ENCODE data around the gene CCDC78.

The CCDC78 gene

DNA sequence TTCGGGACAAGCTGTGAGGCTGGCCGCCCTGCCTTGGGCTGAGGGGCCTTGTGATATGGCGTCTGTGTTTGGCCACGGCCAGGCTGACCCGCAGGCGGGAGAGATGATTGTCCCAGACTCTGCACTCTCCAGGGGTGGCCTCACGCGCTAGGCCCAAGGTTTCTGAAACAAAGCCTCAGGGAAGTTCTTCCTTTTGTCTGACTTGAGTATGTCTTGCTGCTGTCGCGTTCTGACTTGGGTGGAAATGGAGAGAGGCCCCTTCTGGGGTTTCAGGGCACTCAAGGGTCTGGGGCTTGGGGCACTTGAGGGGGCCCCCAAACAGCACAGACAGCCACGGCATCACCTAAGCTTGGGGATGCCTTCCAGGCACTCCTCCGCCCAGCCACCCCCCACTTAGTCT lies 15.2 kb downstream of the CCDC78 start:
- H3K36me3 ChIP-seq (ENCODE audit: insufficient read depth, low read length), result no peaks in the 10 kb centered on the region
- H2AFZ ChIP-seq (ENCODE audit: low read length), result no peak overlapping the region
- no peaks in the 10 kb centered on the region for H3K4me1 ChIP-seq (ENCODE audit: insufficient read depth, low read length, poor library complexity, severe bottlenecking)
- no peak overlapping the region for H3K9ac ChIP-seq (ENCODE audit: low read depth, low read length, poor library complexity, severe bottlenecking)
- TF ChIP-seq CTCF (conservative IDR thresholded peaks at IDR 0.05; ENCODE audit: low read length) (no peak), EZH2phosphoT487 (IDR thresholded peaks at IDR 0.05; ENCODE audit: borderline replicate concordance) (no peak)
- no peak overlapping the region for H3K4me3 ChIP-seq (ENCODE audit: low read length, poor library complexity, severe bottlenecking)
- no peaks in the 10 kb centered on the region for H3K9me3 ChIP-seq (ENCODE audit: insufficient read depth, low read depth, low read length)
- no peak overlapping the region for H3K4me2 ChIP-seq (ENCODE audit: low read depth, low read length, poor library complexity, severe bottlenecking)
- no peaks in the 10 kb centered on the region for H3K27me3 ChIP-seq (ENCODE audit: insufficient read depth, low read length, poor library complexity, severe bottlenecking)
- no peaks in the 10 kb centered on the region for H3K79me2 ChIP-seq (ENCODE audit: insufficient read depth, low read length)
- no peaks in the 10 kb centered on the region for H4K20me1 ChIP-seq (ENCODE audit: insufficient read depth, low read length, poor library complexity, severe bottlenecking)
- no peaks in the 10 kb centered on the region for H3F3A ChIP-seq (ENCODE audit: low read depth)
- H3K9me2 ChIP-seq (replicated peaks; ENCODE audit: low read depth, low read length), result no peaks in the 10 kb centered on the region

- Histone ChIP-seq H3K27me3 (ENCODE audit: insufficient read depth, low read length, poor library complexity, severe bottlenecking) (no peaks in the 10 kb centered on the region), H4K20me1 (ENCODE audit: insufficient read depth, low read length, poor library complexity, severe bottlenecking) (no peaks in the 10 kb centered on the region), H3K9me3 (ENCODE audit: insufficient read depth, low read depth, low read length) (no peaks in the 10 kb centered on the region), H3K36me3 (ENCODE audit: insufficient read depth, low read length) (no peaks in the 10 kb centered on the region), H3K4me2 (ENCODE audit: low read depth, low read length, poor library complexity, severe bottlenecking) (no peak overlapping the region), H3F3A (ENCODE audit: low read depth) (no peaks in the 10 kb centered on the region), H3K9me2 (replicated peaks; ENCODE audit: low read depth, low read length) (no peaks in the 10 kb centered on the region), H2AFZ (ENCODE audit: low read length) (no peak overlapping the region), H3K9ac (ENCODE audit: low read depth, low read length, poor library complexity, severe bottlenecking) (no peak overlapping the region), H3K4me1 (ENCODE audit: insufficient read depth, low read length, poor library complexity, severe bottlenecking) (no peaks in the 10 kb centered on the region), H3K4me3 (ENCODE audit: low read length, poor library complexity, severe bottlenecking) (no peak overlapping the region), H3K79me2 (ENCODE audit: insufficient read depth, low read length) (no peaks in the 10 kb centered on the region)
- TF ChIP-seq EZH2phosphoT487 (IDR thresholded peaks at IDR 0.05; ENCODE audit: borderline replicate concordance), result no peak
- no peak for TF ChIP-seq CTCF (conservative IDR thresholded peaks at IDR 0.05; ENCODE audit: low read length)
These were observed 15.7 kb downstream of the CCDC78 start for GRCh38 chr16:710500-711075.

- no peak overlapping the region for H3K4me3 ChIP-seq (ENCODE audit: low read length, poor library complexity, severe bottlenecking)
- no peak overlapping the region for H2AFZ ChIP-seq (ENCODE audit: low read length)
- no peaks in the 10 kb centered on the region for H3K79me2 ChIP-seq (ENCODE audit: insufficient read depth, low read length)
- H3K27me3 ChIP-seq (ENCODE audit: insufficient read depth, low read length, poor library complexity, severe bottlenecking), result no peaks in the 10 kb centered on the region
- H3K4me2 ChIP-seq (ENCODE audit: low read depth, low read length, poor library complexity, severe bottlenecking), result no peak overlapping the region
- H3K9ac ChIP-seq (ENCODE audit: low read depth, low read length, poor library complexity, severe bottlenecking), result no peak overlapping the region
- TF ChIP-seq EZH2phosphoT487 (IDR thresholded peaks at IDR 0.05; ENCODE audit: borderline replicate concordance), result no peak
- no peak for TF ChIP-seq CTCF (conservative IDR thresholded peaks at IDR 0.05; ENCODE audit: low read length)
- no peaks in the 10 kb centered on the region for H3K4me1 ChIP-seq (ENCODE audit: insufficient read depth, low read length, poor library complexity, severe bottlenecking)
- H4K20me1 ChIP-seq (ENCODE audit: insufficient read depth, low read length, poor library complexity, severe bottlenecking), result no peaks in the 10 kb centered on the region
- no peaks in the 10 kb centered on the region for H3K9me2 ChIP-seq (replicated peaks; ENCODE audit: low read depth, low read length)
- H3F3A ChIP-seq (ENCODE audit: low read depth), result no peaks in the 10 kb centered on the region
- H3K36me3 ChIP-seq (ENCODE audit: insufficient read depth, low read length), result no peaks in the 10 kb centered on the region
- no peaks in the 10 kb centered on the region for H3K9me3 ChIP-seq (ENCODE audit: insufficient read depth, low read depth, low read length)
These were observed 16.4 kb downstream of the CCDC78 start for GRCh38 chr16:709566-710499.
